ENCODE measurements around the gene POLR3E.

The POLR3E gene

GRCh38 chr16:22297114-22297870 is at the start of gene POLR3E:
POLR3E (plus strand) TSS chr16:22297409; CDS start chr16:22302969, 5,560 bp downstream.
- DNase-seq = peak; percentile 95 to 98

- no peak for DNase-seq
Measured at GRCh38 chr16:22250522-22250921, 46.7 kb upstream of the POLR3E start.

GRCh38 chr16:22252317-22252716 is 44.9 kb upstream of the POLR3E start:
- DNase-seq = no peak

- DNase-seq = no peak
Measured at GRCh38 chr16:22253272-22253671, 43.9 kb upstream of the POLR3E start.

- DNase-seq = no peak
Measured at GRCh38 chr16:22255335-22255734, 41.9 kb upstream of the POLR3E start.

- no peak for DNase-seq
Measured at GRCh38 chr16:22257440-22257839, 39.8 kb upstream of the POLR3E start.

- DNase-seq = no peak
Measured at GRCh38 chr16:22260490-22260889, 36.7 kb upstream of the POLR3E start.

- no peak for DNase-seq
Measured at GRCh38 chr16:22262460-22262859, 34.7 kb upstream of the POLR3E start.

- no peak for DNase-seq
Measured at GRCh38 chr16:22264786-22265185, 32.4 kb upstream of the POLR3E start.

- no peak for DNase-seq
Measured at GRCh38 chr16:22265351-22265750, 31.9 kb upstream of the POLR3E start.

GRCh38 chr16:22266546-22266945 is 30.7 kb upstream of the POLR3E start:
- DNase-seq = no peak

GRCh38 chr16:22267764-22268163 is 29.4 kb upstream of the POLR3E start:
- no peak for DNase-seq

GRCh38 chr16:22270525-22270924 is 26.7 kb upstream of the POLR3E start:
- DNase-seq = no peak

GRCh38 chr16:22272870-22273650 is 24.1 kb upstream of the POLR3E start:
- DNase-seq = no peak

- DNase-seq = no peak
Measured at GRCh38 chr16:22274916-22275315, 22.3 kb upstream of the POLR3E start.

- DNase-seq = no peak
Measured at GRCh38 chr16:22278441-22279230, 18.6 kb upstream of the POLR3E start.

GRCh38 chr16:22282254-22282892 is 14.8 kb upstream of the POLR3E start:
- no peak for DNase-seq

GRCh38 chr16:22284637-22285036 is 12.6 kb upstream of the POLR3E start:
- DNase-seq = no peak

- no peak for DNase-seq
Measured at GRCh38 chr16:22285080-22285479, 12.1 kb upstream of the POLR3E start.

- DNase-seq = no peak
Measured at GRCh38 chr16:22291020-22291419, 6.2 kb upstream of the POLR3E start.

- no peak for DNase-seq
Measured at GRCh38 chr16:22291860-22292318, 5.3 kb upstream of the POLR3E start.

- no peak for DNase-seq
Measured at GRCh38 chr16:22292320-22292719, 4.9 kb upstream of the POLR3E start.
